Spleen (tissue), 7 donors: ENCODE data around the gene SLC7A11.
A peak's percentile ranks its signal among the peaks of the same experiment; 100 is the strongest.

Experiments
- POLR2A ChIP-seq, 3 donors: fragments of 450-650 bp; IDR thresholded peaks; one replicate each; pipeline ENCODE4 v1.5.1; 2017; ENCODE audit warnings: antibody characterized with exemption in 3 of 3, mild to moderate bottlenecking in 1 of 3
- TF ChIP-seq, protein P1 (sequence below), 11 experiments: fragments of 200-600 bp in 7 of 11; fragments of 450-650 bp in 4 of 11; sonication (generic) in 4 of 11; IDR thresholded peaks in 8 of 11; conservative IDR thresholded peaks in 3 of 11; 1 replicate in 7 of 11; 2 replicates in 4 of 11; pipeline versions ENCODE4 v1.4.0 to v1.8.0; 2016 to 2021; ENCODE audit warnings: antibody characterized with exemption in 11 of 11, inconsistent platforms in 4 of 11, mild to moderate bottlenecking in 1 of 11
- donor health status: DM: no; HTN: no; CAD: no; lungs with moderate emphysema.
- donor health status: DM: no; HTN: no; CAD: no.
- donor health status: DM: no; HTN: no; CAD: no.

DNA sequence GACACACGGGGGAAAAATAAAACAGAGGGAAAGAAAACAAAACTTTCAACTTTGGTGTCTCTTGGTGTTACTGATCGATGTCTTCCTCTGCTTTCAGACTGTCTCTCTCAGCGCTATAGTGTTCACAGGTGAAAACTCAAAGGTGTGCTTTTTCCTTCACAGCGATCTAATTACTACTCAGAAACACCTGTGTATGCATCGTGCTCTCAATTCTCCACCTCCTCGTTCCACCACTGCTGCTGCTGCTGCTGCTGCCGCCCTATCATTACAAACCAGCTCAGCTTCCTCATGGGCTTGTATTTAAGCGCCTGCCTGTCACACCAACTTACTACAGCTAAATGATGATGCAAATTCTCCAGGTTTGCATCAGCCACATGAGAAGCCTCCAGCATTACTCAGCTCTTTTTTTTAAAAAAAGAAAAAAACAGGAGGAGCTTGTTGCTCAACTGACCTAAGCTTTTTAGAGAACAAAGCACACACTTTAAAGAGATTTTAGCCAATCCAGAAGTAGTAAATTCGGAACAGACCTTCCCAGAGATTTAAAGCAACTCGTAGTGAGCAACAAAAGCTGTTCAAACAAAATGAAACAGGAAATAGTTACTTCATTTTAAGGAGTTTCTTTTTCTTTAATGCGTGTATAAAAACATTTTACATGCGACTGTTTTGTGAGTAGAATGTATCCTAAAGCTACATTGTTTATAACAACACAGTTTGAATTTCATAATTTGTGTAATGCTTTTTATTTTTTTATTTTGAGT lies at the start of gene SLC7A11:
- TF ChIP-seq, protein P1, sequence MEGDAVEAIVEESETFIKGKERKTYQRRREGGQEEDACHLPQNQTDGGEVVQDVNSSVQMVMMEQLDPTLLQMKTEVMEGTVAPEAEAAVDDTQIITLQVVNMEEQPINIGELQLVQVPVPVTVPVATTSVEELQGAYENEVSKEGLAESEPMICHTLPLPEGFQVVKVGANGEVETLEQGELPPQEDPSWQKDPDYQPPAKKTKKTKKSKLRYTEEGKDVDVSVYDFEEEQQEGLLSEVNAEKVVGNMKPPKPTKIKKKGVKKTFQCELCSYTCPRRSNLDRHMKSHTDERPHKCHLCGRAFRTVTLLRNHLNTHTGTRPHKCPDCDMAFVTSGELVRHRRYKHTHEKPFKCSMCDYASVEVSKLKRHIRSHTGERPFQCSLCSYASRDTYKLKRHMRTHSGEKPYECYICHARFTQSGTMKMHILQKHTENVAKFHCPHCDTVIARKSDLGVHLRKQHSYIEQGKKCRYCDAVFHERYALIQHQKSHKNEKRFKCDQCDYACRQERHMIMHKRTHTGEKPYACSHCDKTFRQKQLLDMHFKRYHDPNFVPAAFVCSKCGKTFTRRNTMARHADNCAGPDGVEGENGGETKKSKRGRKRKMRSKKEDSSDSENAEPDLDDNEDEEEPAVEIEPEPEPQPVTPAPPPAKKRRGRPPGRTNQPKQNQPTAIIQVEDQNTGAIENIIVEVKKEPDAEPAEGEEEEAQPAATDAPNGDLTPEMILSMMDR (IDR thresholded peaks at IDR 0.05 in 8 of 11, conservative IDR thresholded peaks at IDR 0.05 in 3 of 11) = peak in 4 of 11 experiments; percentile 25 to 51 (median 38)
- no peak for TF ChIP-seq POLR2A (IDR thresholded peaks at IDR 0.05)
